Upper lobe of right lung (tissue), 1 donor: Measurements from ENCODE around the gene NISCH. TPM values are rescaled to one million over a fixed set of nuclear protein-coding genes. Genes with fewer than 3 reads are reported as not detected.

Experiments used
- ATAC-seq: fragments of 200-7000 bp; cut with Tn5 transposase; one replicate; pipeline ENCODE4 v1.9.1; 2020; ENCODE audit warnings: mild to moderate bottlenecking, moderate library complexity
- DNase-seq: peaks from one replicate; pipeline ENCODE4 v3.0.0-alpha.2; 2020
- H3K27ac ChIP-seq: fragments of 200-600 bp; one replicate; pipeline ENCODE4 v1.8.0; 2022
- H3K27me3 ChIP-seq: fragments of 200-600 bp; one replicate; pipeline ENCODE4 v1.8.0; 2022; ENCODE audit warnings: mild to moderate bottlenecking
- H3K36me3 ChIP-seq: fragments of 200-600 bp; one replicate; pipeline ENCODE4 v1.8.0; 2022
- H3K4me1 ChIP-seq: fragments of 200-600 bp; one replicate; pipeline ENCODE4 v1.8.0; 2022
- H3K4me3 ChIP-seq: fragments of 200-600 bp; one replicate; pipeline ENCODE4 v1.8.0; 2022; ENCODE audit warnings: mild to moderate bottlenecking
- H3K9me3 ChIP-seq: fragments of 200-600 bp; one replicate; pipeline ENCODE4 v1.8.0; 2022
- CTCF ChIP-seq: fragments of 200-600 bp; IDR thresholded peaks from one replicate; pipeline ENCODE4 v1.8.0; 2022; ENCODE audit warnings: antibody characterized with exemption
- intact Hi-C: fragments of 100-400 bp; cut with DNase I; formaldehyde crosslinking; loops from one replicate; pipeline ENCODE4 v1.11.0; 2022
- total RNA-seq: library from RNA; stranded (reverse); fragmentation: NEBNext Ultra II Directional; extraction: Animal tissue kit (Norgen Biotek cat#: 25700); gene quantifications from one replicate; pipeline ENCODE4 v1.2.1, GENCODE V29; 2021
- donor health status: DM: no; HTN: yes; CAD: no; lungs with severe emphysema.

NISCH gene
- total RNA-seq, 1 donor from 2014 or later = 94.6 TPM

GRCh38 chr3:52429031-52429430 lies 26.4 kb upstream of the NISCH start:
- peak; percentile 37 for DNase-seq
- H3K27ac ChIP-seq = peak overlapping the region; percentile 24

GRCh38 chr3:52429779-52430415 lies 25.5 kb upstream of the NISCH start:
- intact Hi-C loops = no loop called here
- H3K4me3 ChIP-seq = no peak overlapping the region
- H3K4me1 ChIP-seq = peaks cover 22% of the 10 kb centered on the region
- TF ChIP-seq CTCF = no peak
- H3K27me3 ChIP-seq = no peaks in the 10 kb centered on the region
- DNase-seq (peak; percentile 40), ATAC-seq (peak; percentile 20)
- no peaks in the 10 kb centered on the region for H3K36me3 ChIP-seq
- H3K9me3 ChIP-seq = no peaks in the 10 kb centered on the region
- H3K27ac ChIP-seq = no peak overlapping the region

More at GRCh38 chr3:52429031-52429430, 26.4 kb upstream of the NISCH start:
- no peaks in the 10 kb centered on the region for H3K9me3 ChIP-seq
- intact Hi-C loops = no loop called here
- TF ChIP-seq CTCF = no peak
- no peak for ATAC-seq
- H3K4me3 ChIP-seq = no peak overlapping the region
- H3K4me1 ChIP-seq = peaks cover 22% of the 10 kb centered on the region
- no peaks in the 10 kb centered on the region for H3K27me3 ChIP-seq
- no peaks in the 10 kb centered on the region for H3K36me3 ChIP-seq

GRCh38 chr3:52430416-52430810 lies 25.0 kb upstream of the NISCH start:
- H3K27ac ChIP-seq = no peak overlapping the region
- H3K27me3 ChIP-seq = no peaks in the 10 kb centered on the region
- H3K9me3 ChIP-seq = no peaks in the 10 kb centered on the region
- peaks cover 22% of the 10 kb centered on the region for H3K4me1 ChIP-seq
- TF ChIP-seq CTCF = no peak
- no peak overlapping the region for H3K4me3 ChIP-seq
- DNase-seq (no peak), ATAC-seq (no peak)
- intact Hi-C loops = no loop called here
- H3K36me3 ChIP-seq = no peaks in the 10 kb centered on the region

GRCh38 chr3:52431459-52432223 lies 23.8 kb upstream of the NISCH start:
- intact Hi-C loops = no loop called here
- DNase-seq = no peak
- peaks cover 22% of the 10 kb centered on the region for H3K4me1 ChIP-seq

GRCh38 chr3:52432225-52432624 lies 23.2 kb upstream of the NISCH start:
- Histone ChIP-seq H3K27me3 (no peaks in the 10 kb centered on the region), H3K36me3 (no peaks in the 10 kb centered on the region), H3K9me3 (no peaks in the 10 kb centered on the region), H3K4me1 (peaks cover 22% of the 10 kb centered on the region), H3K27ac (no peak overlapping the region), H3K4me3 (no peak overlapping the region)
- no peak for TF ChIP-seq CTCF
- intact Hi-C loops = no loop called here
- DNase-seq (peak; percentile 37), ATAC-seq (no peak)

More at GRCh38 chr3:52431459-52432223, 23.8 kb upstream of the NISCH start:
- Histone ChIP-seq H3K36me3 (no peaks in the 10 kb centered on the region), H3K4me3 (no peak overlapping the region), H3K27ac (peak overlapping the region; percentile 6), H3K9me3 (no peaks in the 10 kb centered on the region), H3K27me3 (no peaks in the 10 kb centered on the region)
- no peak for ATAC-seq
- TF ChIP-seq CTCF = no peak
